GM12875 (cell line): ENCODE measurements around the gene ZNF764.

ENCODE experiments used
- H3K4me3 ChIP-seq: one replicate; pipeline ENCODE4 v1.5.1; 2011; ENCODE audit warnings: low read depth, low read length, control low read depth
- TF ChIP-seq, protein P1 (sequence below): IDR thresholded peaks from 2 replicates; pipeline ENCODE4 v1.5.1; 2011; ENCODE audit warnings: low read depth, mild to moderate bottlenecking, control low read depth, inconsistent platforms, low read length, moderate library complexity, borderline replicate concordance; ENCODE audit not compliant: insufficient read depth

ZNF764 gene

DNA sequence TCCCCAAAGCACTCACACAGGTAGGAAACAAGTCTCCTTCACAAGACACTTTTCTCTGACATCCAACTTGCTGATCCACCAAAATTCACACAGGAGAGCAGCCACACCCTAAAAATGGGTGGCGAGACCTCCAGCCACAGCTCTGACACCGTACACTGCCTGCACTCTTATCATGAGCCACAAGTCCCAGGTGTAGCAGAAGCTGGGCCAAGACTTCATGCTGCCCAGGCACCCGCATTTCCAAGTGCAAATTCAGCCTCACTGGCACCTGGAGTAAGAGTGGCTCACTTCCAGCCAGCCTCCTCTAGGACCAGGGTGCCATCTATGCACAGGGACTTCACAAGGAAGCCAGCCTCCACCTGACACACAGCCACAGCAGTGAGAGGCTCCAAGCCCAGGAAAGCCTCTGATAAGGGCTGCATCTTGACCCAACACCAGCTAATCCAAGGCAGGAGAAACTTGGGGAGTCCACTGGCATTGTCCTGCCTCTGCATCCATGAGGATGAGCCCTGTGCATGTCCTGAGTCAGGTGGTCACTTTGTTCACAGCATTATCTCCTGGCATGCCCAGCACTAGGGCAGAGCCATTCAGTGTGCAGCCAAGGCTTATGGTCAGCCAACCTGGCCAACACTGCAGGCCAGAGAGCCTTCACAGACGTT, 29.2 kb downstream of the ZNF764 start:
- TF ChIP-seq, protein P1, sequence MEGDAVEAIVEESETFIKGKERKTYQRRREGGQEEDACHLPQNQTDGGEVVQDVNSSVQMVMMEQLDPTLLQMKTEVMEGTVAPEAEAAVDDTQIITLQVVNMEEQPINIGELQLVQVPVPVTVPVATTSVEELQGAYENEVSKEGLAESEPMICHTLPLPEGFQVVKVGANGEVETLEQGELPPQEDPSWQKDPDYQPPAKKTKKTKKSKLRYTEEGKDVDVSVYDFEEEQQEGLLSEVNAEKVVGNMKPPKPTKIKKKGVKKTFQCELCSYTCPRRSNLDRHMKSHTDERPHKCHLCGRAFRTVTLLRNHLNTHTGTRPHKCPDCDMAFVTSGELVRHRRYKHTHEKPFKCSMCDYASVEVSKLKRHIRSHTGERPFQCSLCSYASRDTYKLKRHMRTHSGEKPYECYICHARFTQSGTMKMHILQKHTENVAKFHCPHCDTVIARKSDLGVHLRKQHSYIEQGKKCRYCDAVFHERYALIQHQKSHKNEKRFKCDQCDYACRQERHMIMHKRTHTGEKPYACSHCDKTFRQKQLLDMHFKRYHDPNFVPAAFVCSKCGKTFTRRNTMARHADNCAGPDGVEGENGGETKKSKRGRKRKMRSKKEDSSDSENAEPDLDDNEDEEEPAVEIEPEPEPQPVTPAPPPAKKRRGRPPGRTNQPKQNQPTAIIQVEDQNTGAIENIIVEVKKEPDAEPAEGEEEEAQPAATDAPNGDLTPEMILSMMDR = no peak
- H3K4me3 ChIP-seq = no peak overlapping the region

DNA sequence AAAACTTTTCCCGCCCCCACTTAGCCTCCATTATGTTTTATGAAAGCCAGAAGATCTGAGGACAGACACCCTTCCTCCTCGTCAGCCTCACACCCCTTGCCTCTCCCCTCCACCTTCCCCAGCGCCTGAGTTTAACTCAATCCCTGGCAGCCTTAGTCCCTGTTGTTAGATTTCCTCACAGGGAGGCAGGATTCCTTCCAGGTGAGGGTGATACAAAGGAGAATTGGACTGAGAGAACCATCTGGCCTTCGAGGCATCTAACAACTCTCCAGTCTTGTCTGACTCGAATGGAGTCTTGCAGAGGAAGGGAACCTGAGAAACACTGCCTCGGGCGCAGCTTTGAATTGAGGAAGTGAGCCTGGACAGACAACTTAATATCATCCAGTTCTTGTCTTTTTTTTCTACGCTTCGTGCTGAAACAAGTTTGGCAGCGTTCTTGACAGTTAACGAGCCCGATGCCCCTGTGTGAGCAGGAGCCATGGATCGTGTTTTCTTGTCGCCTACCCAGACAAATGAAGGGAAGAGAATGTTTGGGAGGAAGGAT, 30.5 kb downstream of the ZNF764 start:
- H3K4me3 ChIP-seq = peak overlapping the region; percentile 5
- TF ChIP-seq, protein P1 = no peak

DNA sequence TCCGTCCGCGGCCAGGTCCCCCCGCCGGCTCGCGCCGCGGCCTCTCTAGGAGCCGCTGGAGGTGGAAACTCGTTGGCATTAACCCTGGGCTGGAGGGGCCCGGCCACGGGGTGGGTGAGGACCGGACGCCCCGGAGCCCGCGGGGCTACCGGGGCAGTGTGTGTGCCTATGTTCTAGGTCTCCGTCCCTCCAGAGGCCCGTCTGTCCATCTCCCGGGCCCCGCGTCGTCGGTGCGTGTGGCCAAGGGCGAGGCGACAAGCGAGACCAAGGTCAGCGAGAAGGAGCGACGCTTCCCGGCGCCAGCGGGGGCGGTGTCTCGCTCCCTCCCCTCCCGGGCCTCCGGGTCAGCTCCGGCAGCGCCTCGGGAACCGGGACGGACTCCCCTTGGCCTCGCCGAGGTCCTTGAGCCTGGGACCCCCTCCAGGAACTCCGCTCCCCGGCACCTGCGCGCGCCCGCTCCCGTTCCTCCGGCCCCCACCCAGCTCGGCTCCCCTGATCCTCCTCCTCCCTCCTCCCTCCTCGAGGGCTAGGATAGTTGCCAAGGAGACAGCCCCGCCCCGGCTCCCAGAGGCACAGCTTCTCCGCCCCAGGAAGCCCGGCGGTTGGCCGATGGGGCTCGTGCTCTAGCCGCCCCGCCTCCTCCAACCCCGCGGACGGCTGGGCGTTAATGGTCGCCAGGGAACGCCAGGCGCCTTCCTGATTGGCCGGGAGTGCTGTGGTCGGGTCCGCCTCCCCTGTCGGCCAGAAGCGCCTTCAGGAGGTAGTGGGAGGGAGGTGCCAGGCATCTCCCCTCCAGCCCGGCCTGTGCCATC, 31.1 kb downstream of the ZNF764 start:
- H3K4me3 ChIP-seq = peak overlapping the region; percentile 85
- TF ChIP-seq, protein P1 = peak; percentile 58

DNA sequence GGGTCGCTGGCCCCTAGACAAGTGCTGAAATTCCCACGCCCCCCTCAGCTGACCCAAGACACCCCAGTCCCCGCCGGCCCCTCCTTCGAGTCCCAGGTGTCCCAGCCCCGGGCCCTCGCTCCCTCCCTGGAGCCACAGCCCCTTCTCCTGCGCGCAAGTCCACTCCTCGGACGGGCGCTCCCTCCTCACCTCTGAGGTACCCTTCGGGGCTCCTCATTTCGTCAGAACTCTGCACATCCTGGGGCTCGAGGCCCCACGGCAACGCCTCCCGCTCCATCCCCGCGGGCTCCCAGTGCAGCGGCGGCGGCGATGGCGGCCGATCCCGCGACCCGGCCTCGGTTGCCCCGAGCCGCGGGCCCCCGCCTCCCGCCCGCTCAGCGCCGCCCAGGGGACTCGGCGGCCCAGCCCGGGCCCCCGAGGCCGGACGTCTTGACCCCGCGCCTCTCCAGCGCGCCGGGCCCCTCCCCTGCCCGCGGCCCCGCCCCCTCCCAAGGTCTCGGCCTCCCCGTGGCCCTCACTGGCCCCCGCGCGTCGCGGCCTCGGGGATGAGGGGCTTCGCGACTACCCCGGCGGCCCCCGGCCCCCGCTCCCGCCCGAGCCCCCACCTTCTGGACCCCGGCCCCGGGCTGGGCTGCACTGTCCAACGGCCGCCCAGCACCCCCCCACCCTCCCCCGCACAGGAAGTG, 31.9 kb downstream of the ZNF764 start, which contains the start of gene ZNF768:
Gene ZNF768, minus strand, starts transcription at position 430 of the 686 bp plus-strand sequence. Its CDS starts 153 bp downstream, at position 277.
- H3K4me3 ChIP-seq = peak within 1 kb of the TSS; percentile 85
- TF ChIP-seq, protein P1 = no peak

DNA sequence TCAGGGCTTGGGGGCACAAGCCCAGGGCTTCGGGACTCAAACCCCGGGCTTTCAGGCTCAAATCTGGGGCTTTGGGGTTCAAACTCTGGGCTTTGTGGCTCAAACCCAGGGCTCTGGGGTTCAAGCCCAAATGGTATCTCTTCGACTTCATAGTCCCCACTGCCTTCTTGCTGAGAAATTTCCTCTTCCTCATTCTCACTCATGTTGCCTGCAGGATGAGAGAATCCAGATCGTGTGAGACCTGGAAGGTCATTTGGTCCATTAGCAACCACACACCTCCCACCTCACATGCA, 32.4 kb downstream of the ZNF764 start:
- TF ChIP-seq, protein P1 = no peak
- H3K4me3 ChIP-seq = no peak overlapping the region

DNA sequence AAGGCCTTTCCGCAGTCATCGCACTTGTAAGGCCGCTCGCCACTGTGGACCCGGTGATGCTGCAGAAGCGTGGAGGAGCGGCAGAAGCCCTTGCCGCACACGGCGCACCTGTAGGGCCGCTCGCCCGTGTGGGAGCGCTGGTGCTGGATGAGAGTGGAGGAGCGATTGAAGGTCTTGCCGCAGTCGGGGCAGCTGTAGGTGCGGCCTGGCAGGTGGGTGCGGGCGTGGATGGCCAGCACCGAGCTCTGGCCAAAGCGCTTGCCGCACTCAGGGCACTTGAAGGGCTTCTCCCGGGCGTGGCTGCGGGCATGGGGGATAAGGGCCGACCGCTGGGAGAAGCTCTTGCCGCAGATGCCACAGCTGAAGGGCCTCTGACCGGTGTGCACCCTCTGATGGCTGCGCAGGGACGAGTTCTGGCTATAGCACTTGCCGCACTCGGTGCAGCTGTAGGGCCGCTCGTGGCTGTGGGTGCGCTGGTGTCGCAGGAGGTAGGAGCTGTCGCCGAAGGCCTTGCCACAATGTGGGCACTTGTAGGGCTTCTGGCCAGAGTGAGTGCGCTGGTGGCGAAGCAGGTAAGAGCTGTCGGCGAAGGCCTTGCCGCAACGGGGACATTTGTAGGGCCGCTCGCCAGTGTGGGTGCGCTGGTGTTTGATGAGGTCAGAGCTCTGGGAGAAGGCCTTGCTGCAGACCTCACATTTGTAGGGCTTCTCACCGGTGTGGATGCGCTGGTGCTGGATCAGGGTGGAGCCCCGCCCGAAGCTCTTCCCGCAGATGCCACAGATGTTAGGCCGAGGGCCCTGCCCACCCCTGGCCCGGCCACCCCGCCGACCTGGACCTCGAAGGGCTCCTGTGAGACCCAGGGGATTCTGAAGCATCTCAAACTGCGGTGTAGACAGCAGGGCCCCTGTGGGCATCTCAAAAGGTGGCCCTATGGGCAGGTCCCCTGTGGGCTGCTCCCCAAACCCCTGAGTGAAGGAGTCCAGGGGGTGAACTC, 33.3 kb downstream of the ZNF764 start:
- TF ChIP-seq, protein P1 = no peak
- no peak overlapping the region for H3K4me3 ChIP-seq
